H1 (cell line): Measurements from ENCODE around the gene CTCF. TPM values are rescaled to one million over a fixed set of nuclear protein-coding genes. Genes with fewer than 3 reads are reported as not detected.

Experiments
- CTCF ChIA-PET: fragments of 300-600 bp; sonication (Branson Sonifier 250); formaldehyde crosslinking; loops from one replicate; lab custom pipeline; 2021; ENCODE audit not compliant: partially characterized antibody; lab: Charles Lee
- POLR2A ChIA-PET: fragments of 300-600 bp; sonication (Branson Sonifier 250); formaldehyde crosslinking; loops from one replicate; lab custom pipeline; 2021; ENCODE audit warnings: inconsistent platforms; ENCODE audit not compliant: partially characterized antibody; lab: Charles Lee
- DNase-seq, 2 experiments: peaks; one replicate each; pipeline versions ENCODE4 v3.0.0 to v3.0.0-alpha.2; 2010 to 2022; ENCODE audit warnings: low spot score in 2 of 2, low read depth in 1 of 2, mixed read lengths in 1 of 2
- FAIRE-seq: peaks from 2 replicates; lab custom pipeline; 2011; peaks lifted over from hg19 to GRCh38; lab: Jason Lieb, UNC
- H2AFZ ChIP-seq: 2 replicates; pipeline ENCODE4 v1.8.1; 2012; ENCODE audit warnings: low read length, inconsistent platforms
- H2AK5ac ChIP-seq: 2 replicates; pipeline ENCODE4 v1.6.1; 2013; ENCODE audit warnings: low read depth, low read length
- H2BK120ac ChIP-seq: replicated peaks from 2 replicates; pipeline ENCODE3; 2013; ENCODE audit warnings: low read depth, low read length, inconsistent platforms
- H2BK12ac ChIP-seq: 2 replicates; pipeline ENCODE4 v1.6.1; 2013; ENCODE audit warnings: low read depth, low read length
- H2BK15ac ChIP-seq: 2 replicates; pipeline ENCODE4 v1.6.1; 2013; ENCODE audit warnings: low read length
- H2BK20ac ChIP-seq: 2 replicates; pipeline ENCODE4 v1.6.1; 2013; ENCODE audit warnings: low read length
- H2BK5ac ChIP-seq: 2 replicates; pipeline ENCODE4 v1.6.1; 2013; ENCODE audit warnings: low read depth, low read length
- H3K14ac ChIP-seq: 2 replicates; pipeline ENCODE4 v1.6.1; 2013; ENCODE audit warnings: inconsistent platforms; ENCODE audit not compliant: insufficient read length
- H3K18ac ChIP-seq: 2 replicates; pipeline ENCODE4 v1.6.1; 2013; ENCODE audit warnings: low read length; ENCODE audit errors: extremely low read depth
- H3K23ac ChIP-seq: 2 replicates; pipeline ENCODE4 v1.6.1; 2013; ENCODE audit warnings: inconsistent platforms; ENCODE audit not compliant: insufficient read length
- H3K23me2 ChIP-seq: 2 replicates; pipeline ENCODE4 v1.6.1; 2013; ENCODE audit warnings: low read depth, low read length
- H3K27ac ChIP-seq: 2 replicates; pipeline ENCODE4 v1.6.1; 2011; ENCODE audit warnings: low read depth, low read length, inconsistent platforms
- H3K27me3 ChIP-seq, 4 experiments: replicated peaks in 1 of 4; 1 replicate in 1 of 4; 2 replicates in 3 of 4; pipeline versions ENCODE4 v1.6.1 to v1.8.1; 2011 to 2013; ENCODE audit warnings: low read length in 3 of 4, mild to moderate bottlenecking in 3 of 4, inconsistent platforms in 2 of 4, mixed read lengths in 2 of 4, moderate library complexity in 1 of 4; ENCODE audit not compliant: control insufficient read depth in 3 of 4, insufficient read depth in 3 of 4; ENCODE audit errors: extremely low read depth in 1 of 4
- H3K36me3 ChIP-seq, 4 experiments: 2 replicates each; pipeline versions ENCODE4 v1.6.1 to v1.8.1; 2011 to 2013; ENCODE audit warnings: mild to moderate bottlenecking in 4 of 4, low read length in 3 of 4, moderate library complexity in 2 of 4, control low read depth in 1 of 4, inconsistent platforms in 1 of 4; ENCODE audit not compliant: insufficient read depth in 4 of 4, control insufficient read depth in 2 of 4
- H3K4ac ChIP-seq: replicated peaks from 2 replicates; pipeline ENCODE3; 2013; ENCODE audit warnings: low read length, low read depth, mixed read lengths, inconsistent platforms; ENCODE audit not compliant: insufficient read length
- H3K4me1 ChIP-seq, 4 experiments: replicated peaks in 1 of 4; 1 replicate in 1 of 4; 2 replicates in 3 of 4; pipeline versions ENCODE4 v1.6.1 to v1.8.1; 2011 to 2013; ENCODE audit warnings: low read length in 3 of 4, inconsistent platforms in 2 of 4, mixed read lengths in 1 of 4; ENCODE audit not compliant: insufficient read depth in 4 of 4, control insufficient read depth in 3 of 4
- H3K4me2 ChIP-seq, 2 experiments: 2 replicates each; pipeline versions ENCODE4 v1.6.1 to v1.8.1; 2011 to 2013; ENCODE audit warnings: low read depth in 2 of 2, low read length in 2 of 2, control low read depth in 1 of 2, inconsistent platforms in 1 of 2, mild to moderate bottlenecking in 1 of 2; ENCODE audit not compliant: insufficient read depth in 1 of 2
- H3K4me3 ChIP-seq, 4 experiments: fragments of 200-600, 300-600 bp in 1 of 4; sonication (generic), shearing (Covaris generic), sonication (Bioruptor Twin) in 1 of 4; 2 replicates each; pipeline versions ENCODE4 v1.5.1 to v1.8.1; 2011 to 2016; ENCODE audit warnings: low read length in 4 of 4, low read depth in 3 of 4, control low read depth in 2 of 4, inconsistent platforms in 2 of 4, mild to moderate bottlenecking in 2 of 4, mixed read lengths in 1 of 4, moderate library complexity in 1 of 4; ENCODE audit not compliant: insufficient read depth in 2 of 4; ENCODE audit errors: extremely low read depth in 1 of 4
- H3K56ac ChIP-seq: replicated peaks from 2 replicates; pipeline ENCODE3; 2013; ENCODE audit warnings: low read depth, mild to moderate bottlenecking, mixed read lengths, low read length, inconsistent platforms; ENCODE audit not compliant: insufficient read length
- H3K79me1 ChIP-seq: 2 replicates; pipeline ENCODE4 v1.6.1; 2013; ENCODE audit warnings: low read depth, low read length, control low read depth
- H3K79me2 ChIP-seq, 2 experiments: 2 replicates each; pipeline versions ENCODE4 v1.6.1 to v1.8.1; 2012 to 2013; ENCODE audit warnings: low read length in 2 of 2, mild to moderate bottlenecking in 2 of 2, inconsistent platforms in 1 of 2; ENCODE audit not compliant: insufficient read depth in 2 of 2, control insufficient read depth in 1 of 2
- H3K9ac ChIP-seq, 4 experiments: replicated peaks in 1 of 4; 1 replicate in 1 of 4; 2 replicates in 3 of 4; pipeline versions ENCODE4 v1.6.1 to v1.8.1; 2011 to 2013; ENCODE audit warnings: low read depth in 3 of 4, low read length in 3 of 4, control low read depth in 2 of 4, mild to moderate bottlenecking in 2 of 4, moderate library complexity in 2 of 4, inconsistent platforms in 1 of 4; ENCODE audit errors: extremely low read depth in 1 of 4
- H3K9me3 ChIP-seq, 2 experiments: 2 replicates each; pipeline versions ENCODE4 v1.6.1 to v1.8.1; 2012 to 2013; ENCODE audit warnings: mild to moderate bottlenecking in 2 of 2, moderate library complexity in 2 of 2, control low read depth in 1 of 2, inconsistent platforms in 1 of 2, low read depth in 1 of 2, low read length in 1 of 2, mixed read lengths in 1 of 2; ENCODE audit not compliant: insufficient read depth in 2 of 2
- H4K20me1 ChIP-seq, 2 experiments: replicated peaks in 1 of 2; 2 replicates each; pipeline versions ENCODE3 to v1.8.1; 2011 to 2013; ENCODE audit warnings: inconsistent platforms in 2 of 2, low read length in 2 of 2, mild to moderate bottlenecking in 1 of 2; ENCODE audit not compliant: insufficient read depth in 2 of 2, control insufficient read depth in 1 of 2
- H4K5ac ChIP-seq: 2 replicates; pipeline ENCODE4 v1.6.1; 2013; ENCODE audit warnings: low read length, low read depth, mixed read lengths, inconsistent platforms; ENCODE audit not compliant: insufficient read length
- H4K8ac ChIP-seq: 2 replicates; pipeline ENCODE4 v1.8.0; 2013; ENCODE audit warnings: mild to moderate bottlenecking, moderate library complexity, low read length, inconsistent platforms; ENCODE audit not compliant: insufficient read depth; ENCODE audit errors: extremely low read depth
- H4K91ac ChIP-seq: replicated peaks from 2 replicates; pipeline ENCODE3; 2013; ENCODE audit warnings: low read length, mixed read lengths, inconsistent platforms; ENCODE audit not compliant: insufficient read length
- JUND ChIP-seq: IDR thresholded peaks from 2 replicates; pipeline ENCODE4 v1.6.1; 2011; ENCODE audit warnings: mild to moderate bottlenecking, improper control_type of control experiment, low read length
- POLR2AphosphoS5 ChIP-seq: IDR thresholded peaks from 2 replicates; pipeline ENCODE4 v1.6.1; 2011; ENCODE audit warnings: low read depth, low read length
- SIRT6 ChIP-seq: IDR thresholded peaks from one replicate; pipeline ENCODE4 v1.7.1; 2012; ENCODE audit warnings: low read length, inconsistent platforms
- TAF1 ChIP-seq: IDR thresholded peaks from 2 replicates; pipeline ENCODE4 v1.6.1; 2011; ENCODE audit warnings: mild to moderate bottlenecking, low read depth, low read length
- TAF7 ChIP-seq: optimal IDR thresholded peaks from 2 replicates; pipeline ENCODE3; 2011; ENCODE audit warnings: low read depth, mild to moderate bottlenecking, inconsistent platforms, low read length, moderate library complexity, borderline replicate concordance
- WGBS, 2 experiments: shearing (Covaris generic) in 1 of 2; methylation state at CpG; one replicate each; pipeline versions ENCODE4 v1.1.6 to v1.1.7; 2013 to 2015; ENCODE audit warnings: low lambda C conversion rate in 2 of 2, mixed read lengths in 2 of 2, inconsistent platforms in 1 of 2, low coverage in 1 of 2, missing lambda C conversion rate in 1 of 2; ENCODE audit not compliant: insufficient replicate concordance in 2 of 2, insufficient coverage in 1 of 2, insufficient read length in 1 of 2; ENCODE audit errors: extremely low coverage in 1 of 2, missing lambda C conversion rate in 1 of 2; 5-methylcytosine and 5-hydroxymethylcytosine counted together
- polyA plus RNA-seq, 7 experiments: library from polyadenylated mRNA; depleted of rRNA in 3 of 7; stranded (reverse) in 5 of 7; unstranded in 2 of 7; fragments of >200 nt in 5 of 7; fragments of 200-250 nt in 2 of 7; gene quantifications; 1 replicate in 5 of 7; 2 replicates in 1 of 7; 4 replicates in 1 of 7; pipeline versions ENCODE4 v1.2.1 to v1.2.3, GENCODE V29; 2011 to 2013; ENCODE audit warnings: missing spikeins in 2 of 7, mixed read lengths in 2 of 7
- total RNA-seq: library from RNA; stranded (reverse); fragmentation: NEBNext Ultra II Directional; extraction: Animal tissue kit (Norgen Biotek cat#: 25700); gene quantifications from 2 replicates; pipeline ENCODE4 v1.2.1, GENCODE V29; 2021

The CTCF gene
- total and polyA plus RNA-seq, 2 of the 8 experiments (the other 6 are each of a cell fraction or from before 2014, with no cell fraction given): 32.4 to 66.0 TPM

- H3K23me2 ChIP-seq: no peaks in the 10 kb centered on the region
- no peak overlapping the region for H3K4me3 ChIP-seq
- no peak overlapping the region for H3K27ac ChIP-seq
- no peak overlapping the region for H2BK20ac ChIP-seq
- H4K8ac ChIP-seq: no peak overlapping the region; the same call in 1 of the 2 replicates
- H3K14ac ChIP-seq: no peak overlapping the region
- no peak overlapping the region for H2AK5ac ChIP-seq
- no peak overlapping the region for H3K23ac ChIP-seq
- H3K4me1 ChIP-seq: no peaks in the 10 kb centered on the region
- H4K20me1 ChIP-seq: no peaks in the 10 kb centered on the region
- no peaks in the 10 kb centered on the region; the same call in 1 of the 2 replicates for H3K79me1 ChIP-seq
- TF ChIP-seq TAF7 (no peak), JUND (no peak), POLR2AphosphoS5 (no peak), TAF1 (no peak), SIRT6 (no peak)
- TF ChIP-seq, all 59 proteins: peak for 0
- H3K9ac ChIP-seq: no peak overlapping the region
- CTCF ChIA-PET: interaction anchor here (0.6 to 8.7 kb wide), 7 partner anchors 14 to 127 kb away, joined by 3 to 166 read pairs (median 46); partner anchors contain the start of genes CARMIL2 and CTCF
- H4K5ac ChIP-seq: no peak overlapping the region
- no peak overlapping the region for H2AFZ ChIP-seq
- no peak overlapping the region for H3K4ac ChIP-seq
- H2BK12ac ChIP-seq: no peak overlapping the region
- no peak overlapping the region for H4K91ac ChIP-seq
- no peak overlapping the region for H2BK120ac ChIP-seq
- no peak overlapping the region for H3K18ac ChIP-seq
- WGBS, 2 experiments: 88% methylated on average over 8 of the region's 8 CpGs; no CpG with 5 or more reads in 1 of the 2 experiments
- no peak overlapping the region for H3K56ac ChIP-seq
- H3K36me3 ChIP-seq: no peaks in the 10 kb centered on the region
- FAIRE-seq (no peak), DNase-seq (no peak)
- no peak overlapping the region for H2BK5ac ChIP-seq
- no peak overlapping the region for H2BK15ac ChIP-seq
- H3K27me3 ChIP-seq: peaks cover 0 to 23% (median 10%) of the 10 kb centered on the region in 4 experiments; a peak in 5 of 7 replicates
- POLR2A ChIA-PET: no interaction called here
- H3K4me2 ChIP-seq: no peak overlapping the region
- H3K79me2 ChIP-seq: no peaks in the 10 kb centered on the region
- H3K9me3 ChIP-seq: no peaks in the 10 kb centered on the region
These were observed 43.6 kb upstream of the CTCF start for GRCh38 chr16:67518676-67519075.
